NCI-H82 treated with DMSO at 0.1 percent for 48 hours (cell line): Measurements from ENCODE around the gene NFRKB.

Source experiments
- DNase-seq: peaks from one replicate; lab custom pipeline; 2025; ENCODE audit not compliant: unreplicated experiment; lab: John Stamatoyannopoulos, UW

Gene NFRKB

GRCh38 chr11:129895126-129896041, at the start of gene NFRKB:
Gene NFRKB, minus strand, starts transcription at chr11:129895578. Its CDS starts 2,729 bp downstream, at chr11:129892849.
- peak; percentile 30 for DNase-seq

DNA sequence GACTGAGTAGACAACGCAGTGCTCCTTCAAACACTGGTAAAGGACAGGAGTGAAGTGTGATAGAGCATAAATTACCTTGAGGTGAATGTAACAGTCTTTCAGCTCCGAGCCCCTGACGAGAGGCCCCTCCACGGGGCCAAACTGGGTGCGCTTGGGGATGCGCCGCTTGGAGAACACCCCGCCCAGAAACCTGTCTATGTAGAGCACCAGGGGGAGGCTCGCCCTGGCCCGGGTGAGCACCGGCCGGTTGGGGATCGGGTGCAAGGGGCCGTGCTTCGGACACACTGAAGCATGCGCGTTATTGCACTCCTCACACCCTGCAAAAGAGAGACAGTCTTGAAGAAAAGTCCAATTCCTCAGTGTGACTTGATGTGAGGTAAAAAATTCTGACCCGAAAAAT, 49.3 kb upstream of the NFRKB start:
- DNase-seq = no peak

DNA sequence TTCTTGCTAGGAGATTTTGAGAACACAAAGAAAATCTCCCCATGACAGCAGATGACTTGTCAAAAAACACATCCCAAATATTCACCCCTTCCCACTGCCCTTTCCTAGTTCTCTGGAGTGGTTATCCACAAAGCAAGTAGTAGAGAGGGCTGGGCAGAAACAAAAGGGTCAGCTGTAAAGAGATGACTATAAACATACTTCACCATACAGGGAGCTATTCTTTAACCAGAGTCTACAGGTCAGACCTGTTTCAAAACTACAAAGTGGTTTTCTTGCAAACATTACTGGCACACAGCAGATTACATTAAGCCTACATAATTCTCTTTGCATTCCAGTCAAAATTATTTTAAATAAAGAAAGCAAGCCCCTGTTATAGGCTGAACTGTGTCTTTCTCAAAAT, 47.7 kb upstream of the NFRKB start:
- no peak for DNase-seq

DNA sequence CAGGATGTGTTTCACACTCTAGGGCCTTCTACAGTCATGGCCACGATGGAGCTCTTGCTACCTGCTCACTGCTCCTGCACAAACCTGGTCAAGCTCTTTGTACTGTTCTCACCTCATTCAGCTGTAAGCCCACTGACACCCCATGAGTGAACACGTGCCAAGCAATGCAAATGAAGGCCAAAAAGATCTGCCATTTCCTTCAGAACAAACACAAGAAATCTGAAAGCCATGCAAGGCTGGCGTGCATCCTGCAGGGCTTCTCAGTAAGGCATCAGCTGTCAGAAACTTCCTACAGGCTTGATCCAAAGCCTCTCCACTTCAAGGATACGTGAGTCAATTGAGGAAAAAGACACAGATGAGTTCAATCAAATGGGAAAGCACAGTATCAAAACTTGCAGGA, 44.1 kb upstream of the NFRKB start:
- no peak for DNase-seq

- no peak for DNase-seq
These were observed 43.4 kb upstream of the NFRKB start for GRCh38 chr11:129938764-129939163.

DNA sequence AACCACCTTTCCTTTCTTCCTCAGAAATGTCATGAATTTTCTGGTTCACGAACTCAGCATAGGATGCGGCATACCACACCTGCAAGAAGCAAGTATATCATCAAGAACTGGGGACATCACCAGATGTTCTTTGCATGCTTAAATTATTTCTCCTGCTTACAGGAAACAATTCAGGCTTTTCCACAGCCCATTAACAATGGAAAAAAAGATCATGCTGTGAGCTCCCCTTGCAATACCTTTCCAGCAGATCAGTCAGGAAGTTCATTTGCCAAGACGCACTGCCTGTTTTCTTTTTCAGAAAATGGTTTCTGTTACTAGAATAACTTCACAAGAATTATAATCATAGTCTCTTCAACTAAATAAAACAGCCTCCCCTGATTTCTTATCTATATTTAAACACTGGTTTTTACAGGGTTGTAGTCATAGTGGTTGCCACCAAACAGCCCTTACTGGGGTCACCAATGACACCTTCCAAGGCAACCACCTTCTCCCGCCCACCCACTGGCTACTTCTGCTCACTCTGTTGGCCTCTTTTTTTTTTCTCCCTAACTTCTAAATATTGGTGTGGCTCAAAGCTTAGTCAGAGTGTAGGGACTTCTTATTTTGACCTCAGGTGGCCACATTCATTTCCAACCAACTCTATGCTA, 42.3 kb upstream of the NFRKB start:
- no peak for DNase-seq

DNA sequence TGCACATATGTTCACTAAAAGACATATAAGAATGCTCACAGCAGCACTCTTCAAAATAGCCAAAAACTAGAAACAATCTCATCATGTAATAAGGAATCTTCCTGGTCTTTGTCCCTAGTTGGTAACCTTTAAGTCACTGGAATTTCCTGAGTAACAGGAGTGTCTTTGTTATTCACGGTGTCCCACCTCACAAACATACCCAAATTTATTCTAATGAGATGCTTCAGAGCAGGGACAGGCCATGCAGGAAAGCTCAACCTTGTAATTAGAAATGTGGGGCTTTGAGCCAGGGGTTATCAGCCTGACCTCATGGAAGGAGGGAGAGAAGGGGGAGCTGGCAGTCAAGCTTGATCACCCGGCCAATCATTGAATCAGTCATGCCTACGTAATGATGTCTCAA, 40.3 kb upstream of the NFRKB start:
- no peak for DNase-seq

- DNase-seq = no peak
These were observed 38.5 kb upstream of the NFRKB start for GRCh38 chr11:129933891-129934290.

GRCh38 chr11:129933262-129933661, 37.9 kb upstream of the NFRKB start:
- DNase-seq = no peak

GRCh38 chr11:129932381-129933067, 37.1 kb upstream of the NFRKB start:
- no peak for DNase-seq

GRCh38 chr11:129930743-129931142, 35.4 kb upstream of the NFRKB start:
- no peak for DNase-seq

DNA sequence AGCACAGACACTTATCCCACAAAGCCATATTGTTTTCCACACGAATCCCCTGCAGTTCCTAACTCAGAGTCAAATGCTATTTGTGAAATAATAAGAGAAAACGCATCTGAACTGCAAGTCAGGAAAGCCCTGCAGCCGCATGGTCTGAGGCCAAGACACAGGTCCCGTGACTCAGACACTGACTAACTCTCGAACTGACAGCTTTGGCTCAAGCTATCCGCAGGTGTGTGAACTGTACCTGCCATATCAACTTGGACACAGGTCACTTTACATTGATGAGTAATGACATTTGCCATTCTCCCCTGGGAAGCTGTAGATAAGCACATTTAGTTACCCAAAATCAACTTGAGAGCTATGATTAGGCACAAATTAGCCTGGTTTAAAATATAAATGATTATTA, 34.9 kb upstream of the NFRKB start:
- no peak for DNase-seq

DNA sequence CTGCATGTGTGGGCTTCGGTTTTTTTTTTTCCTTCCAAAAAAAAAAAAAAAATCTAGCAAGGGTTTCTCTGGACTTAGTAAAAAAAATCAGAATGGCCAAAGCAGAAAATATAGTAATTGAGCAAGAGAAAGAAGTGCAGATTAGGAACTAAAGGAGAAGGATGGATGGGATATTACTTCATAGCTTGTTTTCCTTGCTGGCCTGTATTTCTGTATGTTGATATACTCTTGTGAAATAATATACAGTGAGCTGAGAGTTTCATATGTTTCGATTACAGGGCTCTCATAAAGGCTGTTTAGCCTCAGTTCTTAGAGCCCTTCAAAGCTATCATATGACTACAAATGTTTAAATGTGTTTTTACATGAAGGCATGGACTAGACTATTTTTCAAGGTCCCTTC, 34.3 kb upstream of the NFRKB start:
- DNase-seq = no peak

DNA sequence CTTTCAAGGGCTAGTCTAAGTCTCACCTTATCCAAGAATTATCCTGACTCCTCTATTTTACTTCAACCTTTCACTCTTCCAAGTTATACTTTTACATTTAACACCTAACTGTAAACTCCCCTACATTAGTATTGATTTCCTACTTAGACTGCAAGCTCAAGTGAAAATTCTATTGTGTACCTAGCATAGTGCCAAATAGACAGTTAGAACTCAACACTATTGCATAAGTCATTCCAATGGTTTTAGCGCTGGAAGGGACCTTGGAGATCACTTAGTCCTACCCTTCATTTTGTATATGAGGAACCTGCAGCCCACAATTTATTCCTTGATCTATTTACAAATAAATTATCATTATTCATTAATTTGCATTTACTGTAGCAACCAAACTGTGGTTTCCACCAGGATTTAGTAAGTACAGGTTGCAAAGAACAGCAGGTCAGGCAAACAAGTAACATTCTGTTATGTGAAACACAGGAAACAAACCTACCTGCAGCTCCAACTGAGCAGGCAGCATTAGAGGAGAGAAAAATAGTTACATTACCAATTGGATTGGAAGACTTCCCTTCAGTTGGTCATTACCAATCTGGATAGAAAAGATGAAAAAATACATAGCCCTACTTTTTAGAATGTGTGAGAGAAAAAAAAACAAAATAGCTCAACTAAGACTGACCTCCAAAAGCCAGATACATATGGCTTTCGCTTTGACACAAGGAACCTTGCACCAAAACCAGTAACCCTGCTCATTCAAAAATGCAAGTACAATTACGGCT, 33.7 kb upstream of the NFRKB start:
- DNase-seq = no peak

GRCh38 chr11:129922674-129923073, 27.3 kb upstream of the NFRKB start:
- DNase-seq = no peak

DNA sequence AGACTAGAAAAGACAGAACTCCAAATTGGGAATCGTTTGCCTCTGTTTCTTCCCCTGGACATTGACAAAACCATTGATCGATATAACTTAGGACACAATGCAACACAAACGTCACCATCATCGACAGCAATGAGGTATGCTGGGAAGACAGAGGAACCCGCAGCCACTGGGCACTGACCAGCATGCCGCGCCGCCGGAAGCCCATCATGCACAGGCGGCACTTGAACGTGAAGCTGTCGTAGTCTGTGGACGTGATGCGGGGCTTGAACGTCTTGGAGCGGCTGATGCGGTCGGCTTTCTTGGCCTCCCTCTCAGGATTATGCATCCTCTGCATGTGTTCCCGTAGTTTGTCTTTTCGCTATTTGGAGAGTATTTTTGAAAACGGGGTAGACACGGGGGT, 23.0 kb upstream of the NFRKB start:
- no peak for DNase-seq

- no peak for DNase-seq
These were observed 21.9 kb upstream of the NFRKB start for GRCh38 chr11:129917231-129917630.

- DNase-seq = no peak
These were observed 15.9 kb upstream of the NFRKB start for GRCh38 chr11:129911298-129911697.

- DNase-seq = no peak
These were observed 15.0 kb upstream of the NFRKB start for GRCh38 chr11:129910360-129910759.

DNA sequence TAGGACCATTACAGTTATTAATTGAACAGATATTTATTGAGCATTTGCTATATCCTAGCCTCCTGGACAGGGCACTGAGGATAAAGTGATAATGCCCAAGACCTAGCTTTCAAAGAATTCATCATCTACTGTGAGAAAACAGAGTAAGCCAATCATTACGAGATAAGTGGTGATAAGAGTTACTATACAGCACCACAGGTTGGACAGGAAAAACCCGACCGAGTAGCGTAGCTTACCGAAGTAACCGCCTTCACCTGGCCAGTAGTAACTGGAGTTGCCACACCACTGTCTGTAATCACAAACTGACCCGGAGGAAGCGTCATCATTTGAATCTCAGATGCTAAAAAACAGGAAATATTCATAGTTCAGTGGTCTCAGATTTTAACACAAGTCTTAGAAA, 10.0 kb upstream of the NFRKB start:
- no peak for DNase-seq

DNA sequence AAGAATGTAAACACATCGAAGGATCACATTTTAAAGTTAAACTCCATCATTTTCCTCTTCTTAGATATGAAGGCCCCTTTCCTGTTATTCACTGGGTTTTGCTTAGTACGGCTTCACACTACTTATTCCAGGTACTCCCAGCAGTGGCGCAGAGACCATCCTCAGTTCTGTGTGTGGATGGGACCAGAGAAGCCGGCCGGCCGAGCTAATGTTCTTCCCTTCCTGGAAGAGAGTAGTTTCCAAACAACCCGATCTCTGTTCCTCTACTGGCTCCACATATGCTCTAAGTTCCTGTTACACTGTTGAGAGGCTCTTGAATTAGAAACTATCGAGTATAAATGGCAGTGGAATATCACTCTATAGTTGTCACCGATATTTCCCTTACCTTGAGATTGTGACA, 684 bp upstream of the NFRKB start:
- DNase-seq = no peak
